NB4 (cell line): Measurements from ENCODE around the gene VPS33A.
A peak's percentile ranks its signal among the peaks of the same experiment; 100 is the strongest.

Experiments used
- TF ChIP-seq, protein P1 (sequence below): IDR thresholded peaks from one replicate; pipeline ENCODE4 v1.5.1; 2012; ENCODE audit warnings: low read depth, low read length
- TF ChIP-seq, protein P2 (sequence below): IDR thresholded peaks from 2 replicates; pipeline ENCODE4 v1.6.1; 2011; ENCODE audit warnings: low read depth, low read length

DNA sequence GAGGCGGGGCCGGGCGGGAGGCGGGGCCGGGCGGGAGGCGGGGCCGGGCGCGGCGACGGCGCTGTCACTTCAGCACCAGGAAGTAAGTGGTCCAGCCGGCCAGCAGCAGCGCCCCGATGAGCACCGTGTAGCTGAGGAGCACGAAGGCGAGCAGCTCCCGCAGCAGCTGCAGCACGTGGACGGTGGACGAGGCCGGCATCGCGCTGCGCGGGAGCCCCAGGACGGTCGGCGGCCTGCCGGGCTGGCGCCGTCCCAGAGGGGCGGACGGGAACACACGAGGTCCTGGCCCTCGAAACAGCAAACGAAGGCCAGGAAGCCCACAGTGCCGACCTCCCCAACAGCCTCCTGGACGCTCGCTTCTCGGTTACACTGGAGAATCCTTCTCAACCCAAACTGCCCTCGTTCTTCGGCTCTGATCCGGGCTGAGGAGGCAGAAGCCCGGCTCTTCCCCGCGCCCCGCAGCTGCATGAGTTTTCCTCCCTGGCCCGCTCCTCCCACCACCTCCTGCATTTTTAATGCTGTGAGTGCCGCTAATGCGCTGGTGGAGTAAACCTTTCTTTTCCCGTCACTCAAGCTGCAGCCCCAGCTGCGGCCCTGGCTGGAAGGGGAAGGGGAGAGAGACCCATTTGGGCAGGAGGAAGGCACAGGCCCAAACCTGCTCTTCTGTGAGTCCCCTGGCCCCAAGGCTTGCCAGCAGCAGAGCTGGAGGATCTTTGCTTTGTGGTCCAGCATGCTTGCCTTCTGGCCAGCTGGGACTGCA is 39.7 kb downstream of the VPS33A start:
- TF ChIP-seq, protein P1, sequence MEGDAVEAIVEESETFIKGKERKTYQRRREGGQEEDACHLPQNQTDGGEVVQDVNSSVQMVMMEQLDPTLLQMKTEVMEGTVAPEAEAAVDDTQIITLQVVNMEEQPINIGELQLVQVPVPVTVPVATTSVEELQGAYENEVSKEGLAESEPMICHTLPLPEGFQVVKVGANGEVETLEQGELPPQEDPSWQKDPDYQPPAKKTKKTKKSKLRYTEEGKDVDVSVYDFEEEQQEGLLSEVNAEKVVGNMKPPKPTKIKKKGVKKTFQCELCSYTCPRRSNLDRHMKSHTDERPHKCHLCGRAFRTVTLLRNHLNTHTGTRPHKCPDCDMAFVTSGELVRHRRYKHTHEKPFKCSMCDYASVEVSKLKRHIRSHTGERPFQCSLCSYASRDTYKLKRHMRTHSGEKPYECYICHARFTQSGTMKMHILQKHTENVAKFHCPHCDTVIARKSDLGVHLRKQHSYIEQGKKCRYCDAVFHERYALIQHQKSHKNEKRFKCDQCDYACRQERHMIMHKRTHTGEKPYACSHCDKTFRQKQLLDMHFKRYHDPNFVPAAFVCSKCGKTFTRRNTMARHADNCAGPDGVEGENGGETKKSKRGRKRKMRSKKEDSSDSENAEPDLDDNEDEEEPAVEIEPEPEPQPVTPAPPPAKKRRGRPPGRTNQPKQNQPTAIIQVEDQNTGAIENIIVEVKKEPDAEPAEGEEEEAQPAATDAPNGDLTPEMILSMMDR = no peak
- TF ChIP-seq, protein P2, sequence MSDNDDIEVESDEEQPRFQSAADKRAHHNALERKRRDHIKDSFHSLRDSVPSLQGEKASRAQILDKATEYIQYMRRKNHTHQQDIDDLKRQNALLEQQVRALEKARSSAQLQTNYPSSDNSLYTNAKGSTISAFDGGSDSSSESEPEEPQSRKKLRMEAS = peak; percentile 99
